GM21786 (cell line): ENCODE results near the gene URM1.

Source experiments
- ATAC-seq: cut with Tn5 transposase; IDR thresholded peaks from one replicate; pipeline ENCODE4 v1.9.1; 2021; ENCODE audit not compliant: unreplicated experiment

The URM1 gene

GRCh38 chr9:128424268-128424780 is 53.1 kb downstream of the URM1 start:
- ATAC-seq, result no peak

- no peak for ATAC-seq
Measured at GRCh38 chr9:128428644-128429512, 57.7 kb downstream of the URM1 start.

- ATAC-seq, result no peak
Measured at GRCh38 chr9:128429513-128430086, 58.4 kb downstream of the URM1 start.

- ATAC-seq, result no peak
Measured at GRCh38 chr9:128431207-128431606, 60.0 kb downstream of the URM1 start.

GRCh38 chr9:128434340-128434739 is 63.2 kb downstream of the URM1 start:
- ATAC-seq, result no peak

- no peak for ATAC-seq
Measured at GRCh38 chr9:128435611-128436010, 64.4 kb downstream of the URM1 start.

- no peak for ATAC-seq
Measured at GRCh38 chr9:128438343-128439109, 67.4 kb downstream of the URM1 start.

- no peak for ATAC-seq
Measured at GRCh38 chr9:128439273-128439672, 68.1 kb downstream of the URM1 start.
